Neural crest cell (in vitro differentiated cells): Measurements from ENCODE around the gene ASIC3. TPM values are rescaled to one million over a fixed set of nuclear protein-coding genes. Genes with fewer than 3 reads are reported as not detected.

Experiments used
- DNase-seq: peaks from one replicate; pipeline ENCODE4 v3.0.0; 2021; ENCODE audit warnings: low read depth, mixed read lengths, low spot score
- H3K27ac Mint-ChIP-seq: one replicate; pipeline ENCODE4 v1.8.0; 2021; ENCODE audit warnings: mild to moderate bottlenecking, mixed read lengths; ENCODE audit not compliant: unreplicated experiment
- H3K27me3 Mint-ChIP-seq: 2 replicates; pipeline ENCODE4 v1.8.0; 2021; ENCODE audit warnings: low read depth, mild to moderate bottlenecking, mixed read lengths
- H3K36me3 Mint-ChIP-seq: 2 replicates; pipeline ENCODE4 v1.8.0; 2021; ENCODE audit warnings: low read depth, mild to moderate bottlenecking, mixed read lengths
- H3K4me1 Mint-ChIP-seq: 2 replicates; pipeline ENCODE4 v1.8.0; 2021; ENCODE audit warnings: mixed read lengths
- H3K4me3 Mint-ChIP-seq: one replicate; pipeline ENCODE4 v1.8.0; 2021; ENCODE audit warnings: mild to moderate bottlenecking, mixed read lengths
- H3K9me3 Mint-ChIP-seq: 2 replicates; pipeline ENCODE4 v1.8.0; 2021; ENCODE audit warnings: mixed read lengths
- CTCF ChIP-seq: fragments of 200-600 bp; sonication (generic); conservative IDR thresholded peaks from 2 replicates; pipeline ENCODE4 v1.5.0; 2021; ENCODE audit warnings: antibody characterized with exemption, mild to moderate bottlenecking
- total RNA-seq: library from RNA; stranded (reverse); gene quantifications from 2 replicates; pipeline ENCODE4 v1.2.1, GENCODE V29; 2021

The ASIC3 gene
- total RNA-seq, 1 donor from 2014 or later: 6.0 TPM

GRCh38 chr7:151012031-151012692 is 36.2 kb upstream of the ASIC3 start:
- H3K27ac Mint-ChIP-seq: peak overlapping the region; percentile 75

GRCh38 chr7:151012911-151013347 is 35.4 kb upstream of the ASIC3 start:
- Mint-ChIP-seq H3K9me3 (no peaks in the 10 kb centered on the region), H3K4me1 (peaks cover 51% of the 10 kb centered on the region), H3K27ac (no peak overlapping the region), H3K4me3 (peak overlapping the region; percentile 54), H3K36me3 (no peaks in the 10 kb centered on the region), H3K27me3 (peaks cover 10% of the 10 kb centered on the region)
- TF ChIP-seq CTCF: peak; percentile 68
- DNase-seq: no peak

More at GRCh38 chr7:151012031-151012692, 36.2 kb upstream of the ASIC3 start:
- peak overlapping the region; percentile 54 for H3K4me3 Mint-ChIP-seq
- peaks cover 48% of the 10 kb centered on the region for H3K4me1 Mint-ChIP-seq
- no peak for TF ChIP-seq CTCF
- H3K27me3 Mint-ChIP-seq: peaks cover 6% of the 10 kb centered on the region
- no peaks in the 10 kb centered on the region for H3K9me3 Mint-ChIP-seq
- no peaks in the 10 kb centered on the region for H3K36me3 Mint-ChIP-seq
- no peak for DNase-seq

DNA sequence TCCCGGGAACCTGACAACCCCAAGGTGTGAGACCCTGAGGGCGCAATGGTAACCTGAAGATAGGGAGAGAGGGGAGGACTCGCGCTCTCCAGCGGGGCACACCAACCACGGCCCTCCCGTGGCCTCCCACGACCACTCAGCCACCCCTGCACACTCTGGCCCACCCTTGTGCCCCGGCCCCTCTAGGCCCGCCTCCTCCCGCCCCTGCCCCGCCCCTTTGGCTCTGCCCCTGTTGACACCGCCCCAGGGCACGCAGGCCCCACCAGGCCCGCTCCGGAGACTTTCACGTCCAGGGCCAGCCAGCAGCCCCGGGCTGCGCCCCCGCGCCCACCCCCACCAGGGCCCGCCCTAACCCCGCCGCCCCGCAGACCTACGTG is 35.0 kb upstream of the ASIC3 start:
- DNase-seq: no peak
- Mint-ChIP-seq H3K4me1 (peaks cover 51% of the 10 kb centered on the region), H3K27ac (no peak overlapping the region), H3K27me3 (peaks cover 14% of the 10 kb centered on the region), H3K36me3 (no peaks in the 10 kb centered on the region), H3K9me3 (no peaks in the 10 kb centered on the region), H3K4me3 (no peak overlapping the region)
- TF ChIP-seq CTCF: no peak

GRCh38 chr7:151013733-151014497 is 34.4 kb upstream of the ASIC3 start:
- Mint-ChIP-seq H3K9me3 (no peaks in the 10 kb centered on the region), H3K36me3 (no peaks in the 10 kb centered on the region), H3K4me1 (peaks cover 51% of the 10 kb centered on the region), H3K27ac (no peak overlapping the region), H3K27me3 (peaks cover 16% of the 10 kb centered on the region), H3K4me3 (peak overlapping the region; percentile 67)
- no peak for DNase-seq
- TF ChIP-seq CTCF: no peak

DNA sequence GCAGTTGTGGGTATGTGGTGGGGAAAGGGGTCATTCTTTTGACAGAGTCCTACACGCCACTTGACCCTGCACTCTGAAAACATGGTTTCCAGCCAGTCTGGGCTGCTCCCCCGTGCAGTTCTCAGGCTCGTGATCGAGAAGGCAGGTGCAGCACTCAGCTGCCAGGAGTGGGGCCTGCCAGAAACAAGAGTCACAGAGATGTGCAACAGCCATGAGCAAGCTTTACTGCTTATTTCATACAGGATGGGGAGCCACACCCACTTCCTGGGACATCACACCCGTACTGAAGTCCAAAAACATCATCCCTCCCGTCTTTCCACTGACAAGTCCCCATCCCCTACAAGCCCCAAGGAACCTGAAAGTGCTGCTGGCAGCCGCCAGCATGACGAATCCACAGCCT is 33.4 kb upstream of the ASIC3 start:
- Mint-ChIP-seq H3K27ac (no peak overlapping the region), H3K9me3 (no peaks in the 10 kb centered on the region), H3K4me3 (peak overlapping the region; percentile 51), H3K4me1 (peaks cover 59% of the 10 kb centered on the region), H3K36me3 (no peaks in the 10 kb centered on the region), H3K27me3 (peaks cover 20% of the 10 kb centered on the region)
- no peak for TF ChIP-seq CTCF
- no peak for DNase-seq
